Stimulated activated effector memory CD8-positive, alpha-beta T cell treated with anti-CD3 and anti-CD28 coated beads, Interleukin-12 subunit alpha, Interleukin-12 subunit beta, amount 100 ng/mL, for 72 hours (primary cell): ENCODE data around the gene ARHGEF11.

Source experiments
- ATAC-seq: fragments of 150-1000 bp; cut with Tn5 transposase; 2 replicates; pipeline ENCODE4 v1.10.0; 2021
- DNase-seq, 2 donors: peaks; one replicate each; pipeline ENCODE4 v3.0.0; 2021 to 2022; ENCODE audit warnings: low spot score in 2 of 2
- H3K27ac Mint-ChIP-seq: one replicate; pipeline ENCODE4 v1.8.0; 2022; ENCODE audit warnings: mild to moderate bottlenecking, mixed read lengths
- H3K36me3 Mint-ChIP-seq: one replicate; pipeline ENCODE4 v1.8.0; 2022; ENCODE audit warnings: mild to moderate bottlenecking, mixed read lengths
- H3K4me1 Mint-ChIP-seq: one replicate; pipeline ENCODE4 v1.8.0; 2022; ENCODE audit warnings: mixed read lengths
- H3K4me3 Mint-ChIP-seq: one replicate; pipeline ENCODE4 v1.8.0; 2022; ENCODE audit warnings: mild to moderate bottlenecking, mixed read lengths
- H3K9me3 Mint-ChIP-seq: one replicate; pipeline ENCODE4 v1.8.0; 2022; ENCODE audit warnings: mixed read lengths

Gene ARHGEF11

GRCh38 chr1:156899956-156900718 is 145.4 kb downstream of the ARHGEF11 start:
- Mint-ChIP-seq H3K27ac (no peak overlapping the region), H3K4me1 (peaks cover 10% of the 10 kb centered on the region), H3K4me3 (no peak overlapping the region), H3K9me3 (no peaks in the 10 kb centered on the region), H3K36me3 (no peaks in the 10 kb centered on the region)
- DNase-seq (no peak), ATAC-seq (no peak)

GRCh38 chr1:156898971-156899664 is 146.4 kb downstream of the ARHGEF11 start:
- Mint-ChIP-seq H3K9me3 (no peaks in the 10 kb centered on the region), H3K27ac (peak overlapping the region; percentile 2), H3K36me3 (no peaks in the 10 kb centered on the region), H3K4me3 (no peak overlapping the region), H3K4me1 (peaks cover 10% of the 10 kb centered on the region)
- ATAC-seq (no peak), DNase-seq (no peak)

GRCh38 chr1:156898161-156898566 is 147.4 kb downstream of the ARHGEF11 start:
- peak overlapping the region; percentile 88 for H3K27ac Mint-ChIP-seq
- no peak overlapping the region for H3K4me3 Mint-ChIP-seq
- DNase-seq (no peak), ATAC-seq (no peak)
- H3K9me3 Mint-ChIP-seq: no peaks in the 10 kb centered on the region
- no peaks in the 10 kb centered on the region for H3K36me3 Mint-ChIP-seq
- H3K4me1 Mint-ChIP-seq: peaks cover 10% of the 10 kb centered on the region

GRCh38 chr1:156897078-156897825 is 148.3 kb downstream of the ARHGEF11 start:
- ATAC-seq (no peak), DNase-seq (no peak)
- H3K4me3 Mint-ChIP-seq: no peak overlapping the region
- H3K27ac Mint-ChIP-seq: peak overlapping the region; percentile 88
- H3K9me3 Mint-ChIP-seq: no peaks in the 10 kb centered on the region
- H3K36me3 Mint-ChIP-seq: no peaks in the 10 kb centered on the region
- peaks cover 10% of the 10 kb centered on the region for H3K4me1 Mint-ChIP-seq

GRCh38 chr1:156896490-156897033 is 149.0 kb downstream of the ARHGEF11 start:
- H3K4me3 Mint-ChIP-seq: no peak overlapping the region
- ATAC-seq: no peak
- no peak for DNase-seq
- H3K9me3 Mint-ChIP-seq: no peaks in the 10 kb centered on the region
- H3K27ac Mint-ChIP-seq: no peak overlapping the region
- peaks cover 10% of the 10 kb centered on the region for H3K4me1 Mint-ChIP-seq
- H3K36me3 Mint-ChIP-seq: no peaks in the 10 kb centered on the region

GRCh38 chr1:156895927-156896326 is 149.6 kb downstream of the ARHGEF11 start:
- Mint-ChIP-seq H3K27ac (no peak overlapping the region), H3K4me3 (no peak overlapping the region), H3K9me3 (no peaks in the 10 kb centered on the region), H3K4me1 (peaks cover 10% of the 10 kb centered on the region), H3K36me3 (no peaks in the 10 kb centered on the region)
- no peak for DNase-seq
- ATAC-seq: no peak

GRCh38 chr1:156895455-156895812 is 150.1 kb downstream of the ARHGEF11 start:
- Mint-ChIP-seq H3K36me3 (no peaks in the 10 kb centered on the region), H3K27ac (no peak overlapping the region), H3K4me1 (peaks cover 10% of the 10 kb centered on the region), H3K4me3 (no peak overlapping the region), H3K9me3 (no peaks in the 10 kb centered on the region)
- DNase-seq (no peak), ATAC-seq (no peak)

- Mint-ChIP-seq H3K9me3 (no peaks in the 10 kb centered on the region), H3K4me3 (no peak overlapping the region), H3K36me3 (no peaks in the 10 kb centered on the region), H3K4me1 (peaks cover 16% of the 10 kb centered on the region), H3K27ac (no peak overlapping the region)
- ATAC-seq (no peak), DNase-seq (no peak)
Measured at GRCh38 chr1:156894711-156895454, 150.7 kb downstream of the ARHGEF11 start.

GRCh38 chr1:156894001-156894400 is 151.5 kb downstream of the ARHGEF11 start:
- ATAC-seq (no peak), DNase-seq (no peak)
- no peaks in the 10 kb centered on the region for H3K9me3 Mint-ChIP-seq
- no peak overlapping the region for H3K27ac Mint-ChIP-seq
- no peaks in the 10 kb centered on the region for H3K36me3 Mint-ChIP-seq
- peaks cover 17% of the 10 kb centered on the region for H3K4me1 Mint-ChIP-seq
- H3K4me3 Mint-ChIP-seq: no peak overlapping the region

- DNase-seq (no peak), ATAC-seq (no peak)
- H3K4me3 Mint-ChIP-seq: peak within 1 kb of the TSS; percentile 55
- H3K9me3 Mint-ChIP-seq: no peaks in the 10 kb centered on the region
- H3K27ac Mint-ChIP-seq: no peak within 1 kb of the TSS
- H3K4me1 Mint-ChIP-seq: peaks cover 14% of the 10 kb centered on the region
- H3K36me3 Mint-ChIP-seq: no peaks in the 10 kb centered on the region
Measured at GRCh38 chr1:156893048-156893953, 152.2 kb downstream of the ARHGEF11 start, which contains the start of gene PEAR1. TSS of gene PEAR1 (plus strand) at chr1:156893718. CDS start at chr1:156903927, 10,209 bp downstream.

- ATAC-seq: peak; percentile 95
- Mint-ChIP-seq H3K9me3 (no peaks in the 10 kb centered on the region), H3K4me3 (peak overlapping the region; percentile 55), H3K27ac (no peak overlapping the region), H3K36me3 (no peaks in the 10 kb centered on the region), H3K4me1 (peaks cover 9% of the 10 kb centered on the region)
- peak; percentile 88 to 91 for DNase-seq
Measured at GRCh38 chr1:156892190-156893047, 153.1 kb downstream of the ARHGEF11 start.

GRCh38 chr1:156889802-156890580 is 155.6 kb downstream of the ARHGEF11 start:
- ATAC-seq: no peak
- Mint-ChIP-seq H3K27ac (no peak overlapping the region), H3K4me1 (peaks cover 7% of the 10 kb centered on the region), H3K9me3 (no peaks in the 10 kb centered on the region), H3K36me3 (peaks cover 6% of the 10 kb centered on the region), H3K4me3 (no peak overlapping the region)
- peak; percentile 47 to 80 for DNase-seq

GRCh38 chr1:156887734-156888133 is 157.8 kb downstream of the ARHGEF11 start:
- ATAC-seq: no peak
- no peak overlapping the region for H3K27ac Mint-ChIP-seq

More at GRCh38 chr1:156887734-156888133, 157.8 kb downstream of the ARHGEF11 start:
- Mint-ChIP-seq H3K36me3 (peaks cover 6% of the 10 kb centered on the region), H3K4me1 (peaks cover 7% of the 10 kb centered on the region), H3K9me3 (no peaks in the 10 kb centered on the region), H3K4me3 (no peak overlapping the region)
- DNase-seq: no peak
